NCI-H2227 treated with DMSO at 0.1 percent for 48 hours (cell line): Measurements from ENCODE around the gene BATF.

ENCODE experiments used
- DNase-seq: peaks from one replicate; lab custom pipeline; 2025; lab: John Stamatoyannopoulos, UW

The BATF gene

GRCh38 chr14:75561013-75561432 lies 38.8 kb downstream of the BATF start:
- DNase-seq: peak; percentile 68

DNA sequence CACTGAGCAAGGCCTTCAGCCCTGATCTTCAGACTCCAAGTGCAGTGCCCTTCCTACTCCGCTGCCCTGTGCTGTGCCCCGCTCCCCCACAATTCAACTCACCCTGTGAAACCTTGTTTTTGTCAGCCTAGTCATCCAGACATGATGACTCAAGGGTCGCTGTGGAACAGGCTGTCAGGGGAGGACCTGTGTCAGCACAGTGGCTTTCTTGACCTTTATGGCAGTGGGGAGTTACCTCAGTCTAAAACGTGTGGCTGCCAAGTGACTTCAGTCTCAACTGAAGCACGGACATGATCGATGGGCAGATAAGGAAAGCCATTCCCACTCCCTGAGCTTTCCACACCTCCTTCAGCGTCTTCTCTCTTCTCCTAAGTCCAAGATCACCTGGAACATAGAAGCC lies 39.8 kb downstream of the BATF start:
- DNase-seq: no peak

DNA sequence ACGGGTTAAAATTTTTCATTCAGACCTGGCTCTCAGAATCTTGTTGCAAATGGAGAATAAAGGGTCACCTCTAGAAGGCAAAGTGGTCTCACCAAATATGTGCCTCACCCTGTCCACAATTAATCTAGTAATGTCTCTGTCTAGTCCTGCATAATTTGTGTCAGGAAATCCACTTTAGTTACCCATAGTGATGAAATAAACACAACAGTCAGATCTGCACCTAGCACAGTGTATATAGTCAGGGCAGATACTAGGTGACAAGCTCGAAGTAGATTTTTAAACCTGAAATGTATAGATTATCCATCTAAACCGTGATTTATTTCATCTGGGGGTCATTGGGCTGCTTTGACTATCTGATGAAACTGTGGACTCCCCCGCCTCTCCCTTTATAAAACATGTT lies 40.2 kb downstream of the BATF start:
- no peak for DNase-seq

DNA sequence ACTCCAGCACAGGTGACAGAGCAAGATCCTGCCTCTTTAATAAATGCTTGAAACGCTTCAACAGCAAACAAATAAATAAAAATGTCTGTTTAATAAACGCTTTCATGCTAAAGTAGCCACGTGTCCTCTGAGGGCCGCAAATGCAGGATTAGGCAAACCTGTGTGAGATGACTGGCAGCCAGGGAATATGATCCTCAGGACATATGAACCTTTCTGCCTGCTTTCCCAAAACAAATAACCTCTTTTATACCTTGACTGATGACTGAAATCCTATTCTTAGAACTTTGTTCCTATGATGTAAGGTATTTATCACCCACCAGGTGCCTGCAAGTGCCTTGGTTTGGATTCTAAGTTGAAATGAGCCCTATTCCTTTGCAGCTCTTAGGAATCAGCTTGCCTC lies 41.7 kb downstream of the BATF start:
- no peak for DNase-seq

DNA sequence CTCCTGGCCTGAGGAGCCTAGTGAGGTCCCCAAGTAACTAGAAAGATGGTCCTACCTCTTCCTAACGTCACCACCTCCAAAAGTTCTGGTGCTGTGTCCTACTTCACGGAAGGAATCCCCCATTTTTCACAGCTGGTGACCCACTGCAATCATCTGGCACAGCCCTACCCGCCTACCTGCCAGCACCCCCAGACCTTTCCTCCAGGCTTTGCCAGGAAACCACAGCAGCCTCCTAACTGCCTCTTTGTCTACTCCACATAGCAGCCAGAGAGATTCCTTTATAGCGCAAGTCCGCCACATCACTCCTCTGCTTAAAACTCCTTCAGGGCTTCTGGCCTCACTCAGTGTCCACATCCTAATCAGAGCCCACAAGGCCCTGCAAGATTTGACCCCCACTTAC lies 42.8 kb downstream of the BATF start:
- DNase-seq: no peak

DNA sequence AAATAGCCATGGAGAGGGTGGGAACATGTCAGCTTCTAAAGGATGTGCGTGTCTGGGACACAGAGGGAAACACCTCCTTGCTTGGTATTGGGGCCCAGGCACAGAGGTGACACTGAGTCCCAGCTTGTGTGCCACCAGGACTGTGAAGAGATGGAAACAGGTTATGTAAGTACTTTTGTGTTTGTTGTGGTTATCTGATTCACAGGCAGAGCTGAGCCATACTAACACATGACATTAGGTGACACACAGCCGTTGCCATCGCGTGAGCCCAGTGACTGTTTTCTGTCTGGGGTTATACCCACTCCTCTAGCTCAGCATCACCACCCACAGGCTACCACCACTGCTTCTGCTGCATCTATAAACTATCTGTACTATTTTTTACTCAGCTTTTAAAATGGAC lies 44.1 kb downstream of the BATF start:
- DNase-seq: no peak

GRCh38 chr14:75566752-75567151 lies 44.5 kb downstream of the BATF start:
- no peak for DNase-seq

GRCh38 chr14:75568140-75568539 lies 45.9 kb downstream of the BATF start:
- no peak for DNase-seq

GRCh38 chr14:75568791-75569190 lies 46.5 kb downstream of the BATF start:
- no peak for DNase-seq

- DNase-seq: no peak
These were observed 48.5 kb downstream of the BATF start for GRCh38 chr14:75570797-75571196.

- DNase-seq: no peak
These were observed 49.8 kb downstream of the BATF start for GRCh38 chr14:75572104-75572503.

GRCh38 chr14:75577090-75577489 lies 54.8 kb downstream of the BATF start:
- no peak for DNase-seq

GRCh38 chr14:75577729-75578101 lies 55.4 kb downstream of the BATF start:
- peak; percentile 39 for DNase-seq

DNA sequence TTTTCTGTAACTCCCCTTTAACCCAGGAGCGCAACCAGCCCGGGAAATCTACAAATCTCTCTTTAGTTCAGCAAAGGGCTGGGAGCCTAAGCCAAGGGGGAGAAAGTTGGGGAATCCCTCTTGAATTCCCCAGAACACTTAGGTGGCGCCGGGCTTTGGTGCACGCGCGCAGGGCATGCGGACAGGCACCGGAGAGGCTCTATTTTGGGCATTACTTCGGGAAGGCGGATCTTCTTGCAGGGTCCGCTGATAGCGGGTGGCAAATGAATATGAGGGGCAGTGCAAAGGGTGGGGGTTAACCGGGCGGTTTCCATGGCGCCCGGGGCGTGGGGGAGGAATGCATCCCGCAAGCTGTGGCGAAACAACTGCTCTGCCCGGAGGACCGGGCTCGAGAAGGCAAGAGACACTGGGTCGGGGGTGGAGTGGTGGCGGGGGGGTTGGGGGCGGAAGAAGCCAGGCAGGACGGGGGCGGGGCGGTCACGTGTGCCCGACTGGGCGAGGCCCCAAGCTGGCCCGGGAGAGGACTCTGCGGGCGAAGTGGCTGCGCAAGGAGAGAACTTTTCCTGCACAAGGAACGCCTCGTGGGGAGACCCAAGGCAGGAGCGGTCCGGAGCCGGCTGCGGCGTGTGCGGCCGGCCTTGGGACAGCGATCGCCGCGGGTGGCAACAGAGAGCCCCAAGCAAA lies 56.0 kb downstream of the BATF start, which contains the start of gene FLVCR2:
TSS of gene FLVCR2 (plus strand) at position 519 of the 684 bp plus-strand sequence. CDS start 353 bp downstream, outside the sequence.
- DNase-seq: peak; percentile 19

DNA sequence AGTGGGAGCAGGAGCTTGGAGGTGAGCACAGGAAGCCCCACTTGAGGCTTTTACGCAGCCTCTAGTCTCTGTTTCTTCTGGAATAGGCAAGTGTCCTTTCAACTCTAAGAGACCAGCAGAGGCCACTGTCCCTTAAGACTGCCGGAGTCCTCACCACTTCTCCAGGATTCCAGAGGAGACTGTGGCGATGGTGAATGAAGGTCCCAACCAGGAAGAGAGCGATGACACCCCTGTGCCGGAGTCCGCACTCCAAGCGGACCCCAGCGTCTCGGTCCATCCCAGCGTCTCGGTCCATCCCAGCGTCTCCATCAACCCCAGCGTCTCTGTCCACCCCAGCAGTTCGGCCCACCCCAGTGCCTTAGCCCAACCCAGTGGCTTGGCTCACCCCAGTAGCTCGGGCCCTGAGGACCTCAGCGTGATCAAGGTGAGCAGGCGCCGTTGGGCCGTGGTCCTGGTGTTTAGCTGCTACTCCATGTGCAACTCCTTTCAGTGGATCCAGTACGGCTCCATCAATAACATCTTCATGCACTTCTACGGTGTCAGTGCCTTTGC lies 56.6 kb downstream of the BATF start:
- no peak for DNase-seq

GRCh38 chr14:75579338-75579864 lies 57.1 kb downstream of the BATF start:
- DNase-seq: no peak

- no peak for DNase-seq
These were observed 57.6 kb downstream of the BATF start for GRCh38 chr14:75579882-75580281.

GRCh38 chr14:75587388-75587787 lies 65.1 kb downstream of the BATF start:
- DNase-seq: no peak

GRCh38 chr14:75589931-75590330 lies 67.7 kb downstream of the BATF start:
- no peak for DNase-seq

DNA sequence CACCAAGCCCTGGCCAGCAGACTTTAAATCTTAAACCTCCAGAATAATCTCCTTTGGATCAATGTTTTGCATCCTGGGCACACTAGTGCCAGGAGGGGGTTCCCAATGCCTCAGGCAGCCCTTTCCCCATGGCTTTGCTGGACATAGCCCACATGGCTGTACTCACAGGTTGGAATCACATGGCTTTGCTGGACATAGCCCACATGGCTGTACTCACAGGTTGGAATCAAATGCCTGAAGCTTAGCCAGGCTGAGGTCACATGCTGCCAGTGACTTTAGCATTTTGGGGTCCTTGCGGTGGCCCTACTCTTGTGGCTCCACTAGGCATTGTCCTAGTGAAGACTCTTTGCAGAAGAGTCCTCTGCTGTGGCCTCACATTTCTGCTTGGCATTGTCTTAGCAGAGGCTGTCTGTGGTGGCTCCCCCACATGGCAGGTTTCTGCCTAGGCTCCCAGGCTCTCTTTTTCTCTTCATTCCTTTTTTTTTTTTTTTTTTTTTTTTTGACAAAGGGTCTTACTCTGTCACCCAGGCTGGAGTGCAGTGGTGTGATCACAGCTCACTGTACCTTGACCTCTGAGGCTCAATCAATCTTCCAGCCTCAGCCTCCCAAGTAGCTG lies 69.2 kb downstream of the BATF start:
- no peak for DNase-seq

DNA sequence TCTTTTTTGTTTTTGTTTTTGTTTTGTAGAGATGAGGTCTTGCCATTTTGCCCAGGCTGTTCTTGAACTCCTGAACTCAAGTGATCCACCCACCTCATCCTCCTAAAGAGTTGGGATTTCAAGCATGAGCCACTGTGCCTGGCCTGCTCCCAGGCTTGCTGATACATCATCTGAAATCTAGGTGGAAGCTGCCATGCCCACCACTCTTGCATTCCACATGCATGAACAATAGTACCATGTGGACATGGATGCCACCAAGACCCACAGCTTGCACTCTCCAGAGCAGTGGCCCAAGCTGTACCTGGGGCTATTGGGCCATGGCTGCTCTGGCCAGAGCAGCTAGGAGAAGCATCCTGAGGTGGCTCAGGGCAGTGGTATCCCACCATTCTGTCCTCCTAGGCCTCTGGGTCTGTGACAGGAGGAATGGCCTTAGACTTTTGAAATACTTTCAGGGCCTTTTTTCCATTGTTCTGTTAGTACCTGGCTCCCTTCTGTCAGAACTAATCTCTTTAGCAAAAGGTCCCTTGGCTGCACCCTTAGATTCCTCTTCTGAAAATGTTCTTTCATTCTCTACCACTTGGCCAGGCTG lies 69.8 kb downstream of the BATF start:
- no peak for DNase-seq

DNA sequence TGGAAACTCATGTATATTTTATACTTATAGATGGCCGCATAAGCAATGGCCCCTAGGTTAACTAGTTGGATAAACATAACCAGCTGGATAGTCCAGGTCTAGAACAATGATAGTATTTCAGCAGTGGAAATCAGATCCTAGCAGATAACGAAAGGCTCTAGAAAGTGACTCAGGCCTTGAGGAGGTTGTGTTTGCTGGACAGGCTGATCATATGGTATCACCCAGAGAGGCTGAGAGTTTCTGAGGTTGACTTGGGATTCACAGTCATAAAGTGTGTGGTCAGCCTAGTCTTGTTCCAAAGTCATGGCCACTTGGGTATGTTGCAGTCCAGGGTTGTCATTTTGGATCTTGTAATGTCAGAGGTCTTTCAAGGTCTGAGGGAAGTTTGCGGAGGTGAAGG lies 73.0 kb downstream of the BATF start:
- DNase-seq: no peak
